ENCODE results near the gene PDE6A. TPM values are rescaled to one million over a fixed set of nuclear protein-coding genes. Genes with fewer than 3 reads are reported as not detected.
A peak's percentile ranks its signal among the peaks of the same experiment; 100 is the strongest.

Gene PDE6A
- total and polyA plus RNA-seq, 2 experiments from 2014 or later: not detected

GRCh38 chr5:149942199-149942598 lies 2.4 kb downstream of the PDE6A start:
- no peak for TF ChIP-seq EZH2phosphoT487 (IDR thresholded peaks at IDR 0.05; ENCODE audit: insufficient read depth, low read depth)
- TF ChIP-seq EZH2 (IDR thresholded peaks at IDR 0.05; ENCODE audit: insufficient read depth, poor library complexity, severe bottlenecking): no peak
- H3K4me3 ChIP-seq: no peak overlapping the region
- H3K9me3 ChIP-seq (ENCODE audit: low read depth): no peaks in the 10 kb centered on the region
- H3K4me1 ChIP-seq (ENCODE audit: insufficient read depth): peaks cover 28% of the 10 kb centered on the region
- H3K27ac ChIP-seq: no peak overlapping the region
- 69 to 83% methylated on average over 2 of the region's 2 CpGs for WGBS, 2 experiments (ENCODE audit: low coverage in 1 of 2, low lambda C conversion rate in 2 of 2, missing lambda C conversion rate in 2 of 2)
- H3K9me2 ChIP-seq (ENCODE audit: insufficient read depth): no peaks in the 10 kb centered on the region
- H3K79me2 ChIP-seq (ENCODE audit: insufficient read depth): no peaks in the 10 kb centered on the region
- H2AFZ ChIP-seq: no peak overlapping the region
- H3K36me3 ChIP-seq (ENCODE audit: low read depth): no peaks in the 10 kb centered on the region
- H4K20me1 ChIP-seq (ENCODE audit: insufficient read depth): no peaks in the 10 kb centered on the region
- in situ Hi-C loops (cut with MboI): no loop called here
- DNase-seq: no peak
- H3K27me3 ChIP-seq (replicated peaks; ENCODE audit: insufficient read depth): no peaks in the 10 kb centered on the region
- H3F3A ChIP-seq (ENCODE audit: insufficient read depth): peaks cover 31% of the 10 kb centered on the region
- no peak overlapping the region for H3K9ac ChIP-seq
- no peak overlapping the region for H3K4me2 ChIP-seq (ENCODE audit: unreplicated experiment)

GRCh38 chr5:149941795-149942194 lies 2.8 kb downstream of the PDE6A start:
- Histone ChIP-seq H2AFZ (no peak overlapping the region), H3K9me3 (ENCODE audit: low read depth) (no peaks in the 10 kb centered on the region), H4K20me1 (ENCODE audit: insufficient read depth) (no peaks in the 10 kb centered on the region), H3K9me2 (ENCODE audit: insufficient read depth) (no peaks in the 10 kb centered on the region), H3K79me2 (ENCODE audit: insufficient read depth) (no peaks in the 10 kb centered on the region), H3F3A (ENCODE audit: insufficient read depth) (peaks cover 31% of the 10 kb centered on the region), H3K9ac (no peak overlapping the region), H3K4me3 (no peak overlapping the region), H3K27ac (no peak overlapping the region), H3K27me3 (replicated peaks; ENCODE audit: insufficient read depth) (no peaks in the 10 kb centered on the region), H3K36me3 (ENCODE audit: low read depth) (no peaks in the 10 kb centered on the region), H3K4me2 (ENCODE audit: unreplicated experiment) (no peak overlapping the region), H3K4me1 (ENCODE audit: insufficient read depth) (peaks cover 31% of the 10 kb centered on the region)
- TF ChIP-seq EZH2 (IDR thresholded peaks at IDR 0.05; ENCODE audit: insufficient read depth, poor library complexity, severe bottlenecking) (no peak), EZH2phosphoT487 (IDR thresholded peaks at IDR 0.05; ENCODE audit: insufficient read depth, low read depth) (no peak)
- in situ Hi-C loops (cut with MboI): no loop called here
- 83 to 84% methylated on average over 4 of the region's 4 CpGs for WGBS, 2 experiments (ENCODE audit: low coverage in 1 of 2, low lambda C conversion rate in 2 of 2, missing lambda C conversion rate in 2 of 2)
- DNase-seq: no peak

GRCh38 chr5:149940941-149941644 lies 3.5 kb downstream of the PDE6A start:
- 94 to 95% methylated on average over 5 of the region's 5 CpGs for WGBS, 2 experiments (ENCODE audit: low coverage in 1 of 2, low lambda C conversion rate in 2 of 2, missing lambda C conversion rate in 2 of 2)
- no peak overlapping the region for H3K4me3 ChIP-seq
- H3K79me2 ChIP-seq (ENCODE audit: insufficient read depth): no peaks in the 10 kb centered on the region
- peaks cover 31% of the 10 kb centered on the region for H3F3A ChIP-seq (ENCODE audit: insufficient read depth)
- in situ Hi-C loops (cut with MboI): no loop called here
- no peak for DNase-seq
- H3K9me3 ChIP-seq (ENCODE audit: low read depth): no peaks in the 10 kb centered on the region
- no peak overlapping the region for H3K4me2 ChIP-seq (ENCODE audit: unreplicated experiment)
- TF ChIP-seq EZH2phosphoT487 (IDR thresholded peaks at IDR 0.05; ENCODE audit: insufficient read depth, low read depth) (no peak), EZH2 (IDR thresholded peaks at IDR 0.05; ENCODE audit: insufficient read depth, poor library complexity, severe bottlenecking) (no peak)
- H4K20me1 ChIP-seq (ENCODE audit: insufficient read depth): no peaks in the 10 kb centered on the region
- H3K4me1 ChIP-seq (ENCODE audit: insufficient read depth): peaks cover 36% of the 10 kb centered on the region
- H3K27me3 ChIP-seq (replicated peaks; ENCODE audit: insufficient read depth): no peaks in the 10 kb centered on the region
- H2AFZ ChIP-seq: no peak overlapping the region
- no peaks in the 10 kb centered on the region for H3K9me2 ChIP-seq (ENCODE audit: insufficient read depth)
- no peak overlapping the region for H3K9ac ChIP-seq
- no peak overlapping the region for H3K27ac ChIP-seq
- no peaks in the 10 kb centered on the region for H3K36me3 ChIP-seq (ENCODE audit: low read depth)

- 63 to 69% methylated on average over 9 of the region's 9 CpGs for WGBS, 2 experiments (ENCODE audit: low coverage in 1 of 2, low lambda C conversion rate in 2 of 2, missing lambda C conversion rate in 2 of 2)
- Histone ChIP-seq H3K79me2 (ENCODE audit: insufficient read depth) (no peaks in the 10 kb centered on the region), H3K9ac (peak overlapping the region; percentile 81), H3K27me3 (replicated peaks; ENCODE audit: insufficient read depth) (no peaks in the 10 kb centered on the region), H3K27ac (peak overlapping the region; percentile 99), H3K4me1 (ENCODE audit: insufficient read depth) (peaks cover 36% of the 10 kb centered on the region), H3K4me2 (ENCODE audit: unreplicated experiment) (peak overlapping the region; percentile 80), H3K9me2 (ENCODE audit: insufficient read depth) (no peaks in the 10 kb centered on the region), H3K9me3 (ENCODE audit: low read depth) (no peaks in the 10 kb centered on the region), H3F3A (ENCODE audit: insufficient read depth) (peaks cover 31% of the 10 kb centered on the region), H3K4me3 (no peak overlapping the region), H2AFZ (no peak overlapping the region), H3K36me3 (ENCODE audit: low read depth) (no peaks in the 10 kb centered on the region), H4K20me1 (ENCODE audit: insufficient read depth) (no peaks in the 10 kb centered on the region)
- no peak for TF ChIP-seq EZH2 (IDR thresholded peaks at IDR 0.05; ENCODE audit: insufficient read depth, poor library complexity, severe bottlenecking)
- TF ChIP-seq EZH2phosphoT487 (IDR thresholded peaks at IDR 0.05; ENCODE audit: insufficient read depth, low read depth): no peak
- in situ Hi-C loops (cut with MboI): no loop called here
- peak; percentile 66 for DNase-seq
These were observed 4.5 kb downstream of the PDE6A start for GRCh38 chr5:149940077-149940574.
